ENCODE measurements around the gene TBK1.

DNA sequence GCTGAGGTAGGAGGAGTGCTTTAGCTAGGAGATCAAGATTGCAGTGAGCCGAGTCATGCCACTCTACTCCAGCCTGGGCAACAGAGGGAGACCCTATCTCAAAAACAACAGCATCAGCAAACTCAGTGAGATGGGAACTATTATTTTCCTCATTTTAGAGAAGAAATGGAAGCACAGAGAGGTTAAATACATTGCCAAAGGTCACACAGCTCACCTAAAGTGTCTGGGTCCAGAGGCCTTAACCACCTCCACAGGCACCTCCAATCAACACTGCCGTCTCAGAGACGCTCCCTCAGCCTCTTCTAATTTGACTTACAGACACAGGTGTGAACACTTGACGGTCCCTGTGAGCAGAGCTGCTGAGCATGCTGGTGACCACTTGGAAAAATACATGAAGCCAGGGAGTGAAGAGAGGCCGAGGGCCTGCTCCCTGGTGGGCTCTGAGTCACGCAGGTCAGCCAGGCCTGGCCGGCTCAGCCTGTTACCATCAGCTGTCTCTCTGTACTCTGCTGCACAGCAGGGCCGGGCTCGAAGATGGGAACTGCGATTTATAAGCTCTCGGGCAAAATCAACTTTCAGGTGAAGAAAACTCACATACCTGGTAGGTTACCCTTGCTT lies 80.9 kb downstream of the TBK1 start:
- TF ChIP-seq, protein P1, sequence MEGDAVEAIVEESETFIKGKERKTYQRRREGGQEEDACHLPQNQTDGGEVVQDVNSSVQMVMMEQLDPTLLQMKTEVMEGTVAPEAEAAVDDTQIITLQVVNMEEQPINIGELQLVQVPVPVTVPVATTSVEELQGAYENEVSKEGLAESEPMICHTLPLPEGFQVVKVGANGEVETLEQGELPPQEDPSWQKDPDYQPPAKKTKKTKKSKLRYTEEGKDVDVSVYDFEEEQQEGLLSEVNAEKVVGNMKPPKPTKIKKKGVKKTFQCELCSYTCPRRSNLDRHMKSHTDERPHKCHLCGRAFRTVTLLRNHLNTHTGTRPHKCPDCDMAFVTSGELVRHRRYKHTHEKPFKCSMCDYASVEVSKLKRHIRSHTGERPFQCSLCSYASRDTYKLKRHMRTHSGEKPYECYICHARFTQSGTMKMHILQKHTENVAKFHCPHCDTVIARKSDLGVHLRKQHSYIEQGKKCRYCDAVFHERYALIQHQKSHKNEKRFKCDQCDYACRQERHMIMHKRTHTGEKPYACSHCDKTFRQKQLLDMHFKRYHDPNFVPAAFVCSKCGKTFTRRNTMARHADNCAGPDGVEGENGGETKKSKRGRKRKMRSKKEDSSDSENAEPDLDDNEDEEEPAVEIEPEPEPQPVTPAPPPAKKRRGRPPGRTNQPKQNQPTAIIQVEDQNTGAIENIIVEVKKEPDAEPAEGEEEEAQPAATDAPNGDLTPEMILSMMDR (IDR thresholded peaks at IDR 0.05), result no peak
- TF ChIP-seq POLR2A (IDR thresholded peaks at IDR 0.05) (no peak), POLR2AphosphoS5 (IDR thresholded peaks at IDR 0.05) (no peak)

Measured in breast epithelium (tissue), 3 donors.